HG02973 (cell line): Measurements from ENCODE around the gene RYR1.
"Not testable (repeated sequence)": the region's sequence is repeated elsewhere in the genome, so short reads cannot be mapped to it uniquely, and the experiment has no call there.

Source experiments
- ATAC-seq: cut with Tn5 transposase; IDR thresholded peaks from one replicate; pipeline ENCODE4 v1.9.1; 2021; ENCODE audit warnings: moderate library complexity; ENCODE audit not compliant: unreplicated experiment

The RYR1 gene

DNA sequence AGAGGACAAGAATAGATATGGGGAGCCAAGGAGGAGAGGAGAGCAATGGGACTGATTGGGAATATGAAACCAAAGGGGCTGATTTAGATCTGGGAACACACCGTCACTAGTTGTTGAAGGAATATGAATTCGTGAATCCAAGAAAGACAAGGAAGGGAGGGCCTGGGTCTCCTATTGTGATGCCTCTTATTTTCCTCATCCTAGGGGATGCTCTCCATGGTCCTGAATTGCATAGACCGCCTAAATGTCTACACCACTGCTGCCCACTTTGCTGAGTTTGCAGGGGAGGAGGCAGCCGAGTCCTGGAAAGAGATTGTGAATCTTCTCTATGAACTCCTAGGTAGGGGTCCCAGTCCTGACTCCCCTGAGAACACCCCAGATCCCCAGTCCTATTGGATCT lies 21.5 kb downstream of the RYR1 start:
- no peak for ATAC-seq

DNA sequence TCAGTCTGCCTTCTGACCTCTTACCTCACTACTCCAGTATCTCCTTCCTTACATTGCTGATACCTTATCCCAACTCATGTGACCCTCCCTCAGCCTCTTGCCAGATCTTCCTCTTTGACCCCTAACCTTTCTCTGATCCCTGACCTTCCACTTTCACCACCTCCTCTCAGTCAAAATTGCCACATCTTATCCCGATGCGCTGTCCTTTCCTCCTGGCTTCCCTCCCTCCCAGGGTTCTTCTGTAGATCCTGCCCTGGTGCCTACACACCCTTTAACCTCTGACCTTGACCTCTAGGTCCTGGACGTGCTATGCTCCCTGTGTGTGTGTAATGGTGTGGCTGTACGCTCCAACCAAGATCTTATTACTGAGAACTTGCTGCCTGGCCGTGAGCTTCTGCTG lies 23.7 kb downstream of the RYR1 start:
- no peak for ATAC-seq

DNA sequence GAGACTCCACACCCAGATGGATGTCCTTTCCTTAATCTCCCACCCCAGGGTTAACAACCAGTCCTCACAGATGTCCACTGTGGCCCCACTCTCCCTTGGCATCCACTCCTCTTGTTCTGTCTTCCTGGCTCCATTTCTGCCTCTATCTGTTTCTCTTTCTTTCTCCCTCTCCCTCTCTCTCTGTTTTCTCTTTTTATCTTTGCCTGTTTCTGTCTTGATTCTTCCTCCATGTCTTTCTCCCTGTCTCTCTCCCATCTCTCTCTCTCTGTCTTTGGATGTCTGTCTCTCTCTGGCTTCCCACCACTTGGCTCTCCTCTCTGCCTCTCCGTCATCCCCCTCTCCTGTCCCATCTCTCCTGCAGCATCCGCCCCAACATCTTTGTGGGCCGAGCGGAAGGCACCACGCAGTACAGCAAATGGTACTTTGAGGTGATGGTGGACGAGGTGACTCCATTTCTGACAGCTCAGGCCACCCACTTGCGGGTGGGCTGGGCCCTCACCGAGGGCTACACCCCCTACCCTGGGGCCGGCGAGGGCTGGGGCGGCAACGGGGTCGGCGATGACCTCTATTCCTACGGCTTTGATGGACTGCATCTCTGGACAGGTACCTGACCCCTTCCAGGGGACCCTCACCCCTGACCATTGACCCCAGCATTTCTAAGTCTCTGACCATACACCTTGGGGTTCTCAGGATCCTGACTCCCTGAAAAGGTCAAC lies 24.4 kb downstream of the RYR1 start:
- no peak for ATAC-seq

DNA sequence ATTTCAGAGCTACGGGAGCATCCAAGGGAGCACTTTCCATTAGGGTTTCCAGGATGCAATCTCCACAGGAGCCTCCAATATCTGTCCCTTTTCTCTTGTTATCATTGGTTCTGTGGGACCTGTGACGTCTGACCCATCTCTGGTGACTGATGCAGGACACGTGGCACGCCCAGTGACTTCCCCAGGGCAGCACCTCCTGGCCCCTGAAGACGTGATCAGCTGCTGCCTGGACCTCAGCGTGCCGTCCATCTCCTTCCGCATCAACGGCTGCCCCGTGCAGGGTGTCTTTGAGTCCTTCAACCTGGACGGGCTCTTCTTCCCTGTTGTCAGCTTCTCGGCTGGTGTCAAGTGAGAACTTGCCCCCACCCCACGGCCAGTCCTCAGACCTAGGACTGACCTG lies 25.5 kb downstream of the RYR1 start:
- no peak for ATAC-seq

DNA sequence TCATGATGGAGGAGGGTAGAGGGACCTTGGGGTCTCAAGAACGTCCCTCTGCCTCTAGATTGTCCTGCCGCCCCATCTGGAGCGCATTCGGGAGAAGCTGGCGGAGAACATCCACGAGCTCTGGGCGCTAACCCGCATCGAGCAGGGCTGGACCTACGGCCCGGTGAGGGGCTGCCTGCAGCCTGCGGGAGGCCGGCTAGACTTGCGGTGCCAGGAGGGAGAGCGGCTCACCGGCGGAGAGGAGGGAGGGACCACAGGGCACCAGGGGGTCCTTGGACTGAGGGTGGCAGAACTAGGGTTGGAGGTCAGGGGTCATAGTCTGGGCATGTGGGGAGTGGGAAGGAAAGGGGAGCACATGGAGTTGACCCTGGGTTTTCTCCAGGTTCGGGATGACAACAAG lies 29.9 kb downstream of the RYR1 start:
- ATAC-seq: no peak

DNA sequence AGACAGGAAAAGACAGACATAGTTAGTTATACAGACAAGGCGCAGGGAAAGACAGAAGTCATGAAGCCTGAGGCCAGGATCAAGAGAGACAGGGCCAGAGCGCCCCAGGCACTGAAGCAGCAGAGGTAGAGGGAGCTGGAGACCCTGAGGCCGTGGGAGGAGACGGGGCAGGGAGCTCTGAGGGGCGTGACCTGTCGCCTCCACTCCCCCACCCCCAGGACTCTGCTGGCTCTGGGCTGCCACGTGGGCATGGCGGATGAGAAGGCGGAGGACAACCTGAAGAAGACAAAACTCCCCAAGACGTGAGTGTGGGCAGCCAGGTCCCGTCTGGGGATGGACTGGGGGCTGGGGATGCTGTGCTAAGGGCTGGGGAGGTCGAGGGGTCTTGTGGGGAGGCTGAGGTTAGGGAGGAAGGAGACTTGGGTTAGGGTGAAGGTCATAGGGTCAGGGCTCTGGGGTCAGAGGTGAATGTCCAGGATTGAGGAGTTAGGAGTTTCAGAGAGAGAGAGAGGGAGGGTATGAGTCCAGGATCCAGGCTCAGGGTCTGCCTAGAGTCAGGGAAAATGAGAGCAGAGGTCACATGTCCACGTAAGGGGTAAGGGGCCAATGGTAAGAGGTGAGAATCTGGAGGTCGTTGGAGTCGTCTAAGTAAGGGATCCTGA lies 31.1 kb downstream of the RYR1 start:
- no peak for ATAC-seq

DNA sequence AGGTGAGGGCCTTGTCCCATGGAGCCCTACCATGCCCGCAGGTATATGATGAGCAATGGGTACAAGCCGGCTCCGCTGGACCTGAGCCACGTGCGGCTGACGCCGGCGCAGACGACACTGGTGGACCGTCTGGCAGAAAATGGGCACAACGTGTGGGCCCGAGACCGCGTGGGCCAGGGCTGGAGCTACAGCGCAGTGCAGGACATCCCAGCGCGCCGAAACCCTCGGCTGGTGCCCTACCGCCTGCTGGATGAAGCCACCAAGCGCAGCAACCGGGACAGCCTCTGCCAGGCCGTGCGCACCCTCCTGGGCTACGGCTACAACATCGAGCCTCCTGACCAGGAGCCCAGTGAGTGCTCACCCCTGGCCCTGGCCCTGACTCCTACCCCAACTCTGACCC lies 32.6 kb downstream of the RYR1 start:
- ATAC-seq: no peak

DNA sequence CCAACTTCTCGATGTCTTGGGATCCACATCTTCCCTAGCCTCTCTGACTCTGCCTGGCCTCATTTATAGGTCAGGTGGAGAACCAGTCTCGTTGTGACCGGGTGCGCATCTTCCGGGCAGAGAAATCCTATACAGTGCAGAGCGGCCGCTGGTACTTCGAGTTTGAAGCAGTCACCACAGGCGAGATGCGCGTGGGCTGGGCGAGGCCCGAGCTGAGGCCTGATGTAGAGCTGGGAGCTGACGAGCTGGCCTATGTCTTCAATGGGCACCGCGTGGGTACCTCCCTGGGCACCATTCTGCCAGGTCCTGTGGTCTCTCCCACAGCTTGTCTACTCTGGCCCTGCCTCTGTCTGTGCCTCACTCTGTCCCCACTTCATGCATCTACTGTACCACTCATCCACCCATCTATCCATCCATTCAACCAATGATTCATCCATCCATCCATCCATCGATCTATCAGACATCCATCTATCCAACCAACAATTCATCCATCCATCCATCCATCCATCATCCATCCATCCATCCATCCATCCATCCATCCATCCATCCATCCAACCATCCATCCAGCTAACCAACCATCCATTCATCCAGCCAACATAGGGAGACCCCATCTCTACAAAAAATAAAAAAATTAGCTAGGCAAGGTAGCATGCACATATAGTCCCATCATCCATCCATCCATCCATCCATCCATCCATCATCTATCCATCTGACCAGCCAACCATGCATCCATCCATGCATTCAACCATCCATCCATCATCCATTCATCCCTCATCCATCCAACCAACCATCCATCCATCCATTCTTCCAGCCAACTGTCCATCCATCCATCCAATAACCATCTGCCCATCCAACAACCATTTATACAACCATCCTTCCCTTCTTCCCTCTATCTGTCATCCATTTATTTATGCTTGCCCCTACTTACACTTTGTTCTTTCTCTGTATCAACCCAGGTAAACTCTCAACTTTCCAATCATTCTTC lies 34.3 kb downstream of the RYR1 start:
- ATAC-seq: no peak

DNA sequence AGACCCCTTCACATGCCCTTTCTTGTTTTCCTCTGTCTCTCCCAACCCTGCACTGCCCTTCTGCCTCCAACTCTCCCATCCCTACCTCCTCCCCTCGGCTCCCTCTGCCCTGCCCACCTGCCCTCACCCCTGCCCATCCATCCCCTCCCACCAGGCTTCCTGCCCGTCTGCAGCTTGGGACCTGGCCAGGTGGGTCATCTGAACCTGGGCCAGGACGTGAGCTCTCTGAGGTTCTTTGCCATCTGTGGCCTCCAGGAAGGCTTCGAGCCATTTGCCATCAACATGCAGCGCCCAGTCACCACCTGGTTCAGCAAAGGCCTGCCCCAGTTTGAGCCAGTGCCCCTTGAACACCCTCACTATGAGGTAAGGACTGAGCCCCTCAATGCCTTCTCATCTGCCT lies 35.7 kb downstream of the RYR1 start:
- ATAC-seq: no peak

DNA sequence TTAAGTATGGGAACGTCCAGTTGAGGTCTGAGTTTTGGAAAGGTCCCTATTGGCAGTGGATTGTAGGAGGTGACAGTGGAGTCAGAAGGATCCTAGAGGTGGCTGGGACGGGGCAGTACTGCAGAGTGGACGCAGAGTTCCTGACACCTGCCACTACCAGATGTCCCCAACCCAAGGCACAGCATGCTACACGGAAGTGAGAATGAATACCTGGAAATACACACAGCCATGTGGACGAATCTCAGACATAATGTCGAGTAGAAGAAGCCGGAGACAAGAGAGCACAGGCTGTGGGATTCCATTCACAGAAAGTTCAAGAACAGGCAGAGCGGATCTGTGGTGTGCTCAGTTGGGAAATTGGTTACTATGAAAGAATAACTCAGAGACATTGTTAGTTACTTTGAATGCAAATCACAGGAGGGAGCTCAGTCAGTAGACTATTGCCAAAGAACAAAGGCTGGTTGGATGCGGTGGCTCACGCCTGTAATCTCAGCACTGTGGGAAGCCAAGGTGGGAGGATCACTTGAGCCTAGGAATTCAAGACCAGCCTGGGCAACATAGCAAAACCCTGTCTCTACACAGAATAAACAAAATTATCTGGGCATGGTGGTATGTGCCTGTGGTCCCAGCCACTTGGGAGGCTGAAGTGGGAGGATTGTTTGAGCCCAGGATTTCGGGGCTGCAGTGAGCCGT lies 37.4 kb downstream of the RYR1 start:
- no peak for ATAC-seq

DNA sequence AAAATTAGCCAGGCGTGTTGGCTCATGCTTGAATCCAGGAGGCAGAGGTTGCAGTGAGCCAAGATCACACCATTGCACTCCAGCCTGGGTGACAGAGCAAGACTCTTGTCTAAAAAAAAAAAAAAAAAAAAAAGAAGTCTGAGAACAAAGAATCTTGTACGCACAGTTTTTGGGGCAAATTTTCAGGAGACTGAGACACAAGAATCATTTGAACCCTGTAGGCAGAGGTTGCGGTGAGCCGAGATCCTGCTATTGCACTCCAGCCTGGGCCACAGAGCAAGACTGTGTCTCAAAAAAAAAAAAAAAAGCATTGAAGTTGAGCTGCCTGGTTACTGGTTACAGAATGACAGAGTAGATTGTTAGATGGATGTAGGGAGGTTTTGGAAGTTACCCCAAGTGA lies 39.2 kb downstream of the RYR1 start:
- not testable (repeated sequence) for ATAC-seq

DNA sequence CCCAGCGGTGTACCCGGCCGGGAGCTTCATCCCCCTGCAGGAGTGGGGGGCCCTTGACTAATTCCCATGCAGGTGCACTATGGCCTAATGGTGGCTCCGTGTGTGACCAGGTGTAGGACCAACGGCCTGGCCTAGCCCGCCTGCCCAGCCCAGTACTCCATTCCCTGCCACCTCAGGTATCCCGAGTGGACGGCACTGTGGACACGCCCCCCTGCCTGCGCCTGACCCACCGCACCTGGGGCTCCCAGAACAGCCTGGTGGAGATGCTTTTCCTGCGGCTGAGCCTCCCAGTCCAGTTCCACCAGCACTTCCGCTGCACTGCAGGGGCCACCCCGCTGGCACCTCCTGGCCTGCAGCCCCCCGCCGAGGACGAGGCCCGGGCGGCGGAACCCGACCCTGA lies 39.7 kb downstream of the RYR1 start:
- no peak for ATAC-seq

DNA sequence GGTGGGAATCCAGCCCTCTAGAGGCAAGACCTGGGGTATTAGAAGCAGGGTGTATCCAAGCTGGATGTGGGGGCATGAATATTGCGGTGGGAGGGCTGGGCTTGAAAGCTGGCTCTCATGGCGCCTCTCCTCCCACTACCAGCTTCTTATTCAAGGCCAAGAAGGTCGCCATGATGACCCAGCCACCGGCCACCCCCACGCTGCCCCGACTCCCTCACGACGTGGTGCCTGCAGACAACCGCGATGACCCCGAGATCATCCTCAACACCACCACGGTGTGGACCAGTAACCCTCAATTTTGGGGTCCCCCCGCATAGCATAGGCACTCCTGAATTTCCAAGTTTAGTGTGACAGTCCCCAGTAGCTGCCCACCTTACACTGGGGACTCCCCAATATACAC lies 41.7 kb downstream of the RYR1 start:
- ATAC-seq: no peak

DNA sequence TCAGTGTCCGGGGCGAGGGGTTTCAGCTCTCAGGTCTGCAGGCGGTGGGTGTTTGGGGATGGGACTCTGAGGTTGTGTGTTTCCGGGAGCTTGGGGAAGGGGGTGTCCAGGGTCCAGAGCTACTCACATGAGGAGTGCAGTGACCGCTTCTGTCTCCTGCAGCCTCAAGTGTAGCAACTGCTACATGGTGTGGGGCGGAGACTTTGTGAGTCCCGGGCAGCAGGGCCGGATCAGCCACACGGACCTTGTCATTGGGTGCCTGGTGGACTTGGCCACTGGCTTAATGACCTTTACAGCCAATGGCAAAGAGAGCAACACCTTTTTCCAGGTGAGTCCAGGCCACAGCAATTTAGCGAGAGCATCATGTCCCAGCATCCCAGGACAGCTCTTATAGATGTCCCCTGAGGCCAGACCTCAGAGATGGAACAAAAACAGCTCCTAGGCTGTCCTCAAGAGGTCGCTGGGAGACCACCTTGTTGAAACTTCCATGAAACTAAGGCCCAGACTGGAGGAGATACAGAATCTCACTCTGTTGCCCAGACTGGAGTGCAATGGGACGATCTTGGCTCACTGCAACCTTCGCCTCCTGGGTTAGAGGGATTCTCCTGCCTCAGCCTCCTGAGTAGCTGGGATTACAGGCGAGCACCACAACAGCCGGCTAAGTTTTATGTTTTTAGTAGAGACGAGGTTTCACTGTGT lies 44.9 kb downstream of the RYR1 start:
- ATAC-seq: no peak

DNA sequence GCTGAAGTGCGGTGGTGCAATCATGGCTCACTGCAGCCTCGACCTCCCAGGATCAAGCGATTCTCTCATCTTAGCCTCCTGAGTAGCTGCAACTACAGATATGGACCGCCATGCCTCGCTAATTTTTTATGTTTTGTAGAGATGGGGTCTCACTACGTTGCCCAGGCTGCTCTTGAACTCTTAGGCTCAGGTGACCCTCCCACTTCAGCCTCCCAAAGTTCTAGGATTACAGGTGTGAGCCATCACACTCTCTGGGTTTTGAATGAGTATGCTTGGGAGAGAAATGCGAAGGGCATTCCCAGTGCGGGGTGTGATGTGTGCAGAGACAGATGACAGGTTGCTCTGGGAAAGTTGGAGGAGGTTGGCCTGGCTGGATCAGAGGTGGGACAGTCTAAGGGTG lies 49.0 kb downstream of the RYR1 start:
- no peak for ATAC-seq

DNA sequence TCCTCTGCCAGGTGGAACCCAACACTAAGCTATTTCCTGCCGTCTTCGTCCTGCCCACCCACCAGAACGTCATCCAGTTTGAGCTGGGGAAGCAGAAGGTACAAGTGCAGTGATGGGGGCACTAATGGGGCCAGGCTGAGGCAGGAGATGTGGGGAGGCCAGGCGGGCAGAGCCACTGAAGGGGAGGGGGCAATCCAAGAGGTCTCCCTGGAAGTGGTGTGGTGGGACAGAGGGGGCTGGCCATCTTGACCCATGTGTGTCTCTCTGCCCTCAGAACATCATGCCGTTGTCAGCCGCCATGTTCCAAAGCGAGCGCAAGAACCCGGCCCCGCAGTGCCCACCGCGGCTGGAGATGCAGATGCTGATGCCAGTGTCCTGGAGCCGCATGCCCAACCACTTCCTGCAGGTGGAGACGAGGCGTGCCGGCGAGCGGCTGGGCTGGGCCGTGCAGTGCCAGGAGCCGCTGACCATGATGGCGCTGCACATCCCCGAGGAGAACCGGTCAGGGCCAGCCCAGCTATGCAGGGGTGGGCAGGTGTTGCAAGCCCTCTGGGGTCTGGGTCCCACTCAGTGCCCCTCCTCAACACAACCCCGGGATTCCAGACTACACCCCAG lies 49.6 kb downstream of the RYR1 start:
- ATAC-seq: no peak

DNA sequence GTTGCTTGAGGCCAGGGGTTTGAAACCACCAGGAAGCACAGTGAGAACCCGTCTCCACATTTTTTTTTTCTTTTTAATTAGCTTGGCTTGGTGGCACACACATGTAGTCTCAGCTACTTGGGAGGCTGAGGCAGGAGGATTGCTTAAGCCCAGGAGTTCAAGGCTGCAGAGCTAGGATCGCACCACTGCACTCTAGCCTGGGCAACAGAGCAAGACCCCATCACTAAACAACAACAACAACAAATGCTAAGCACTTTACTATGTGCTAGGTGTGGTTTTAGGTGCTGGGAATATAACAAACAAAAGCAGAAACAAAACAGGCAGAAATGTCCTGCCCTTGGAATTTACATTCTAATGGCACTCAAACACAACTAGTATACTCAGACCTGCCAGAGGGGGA lies 51.3 kb downstream of the RYR1 start:
- ATAC-seq: no peak

DNA sequence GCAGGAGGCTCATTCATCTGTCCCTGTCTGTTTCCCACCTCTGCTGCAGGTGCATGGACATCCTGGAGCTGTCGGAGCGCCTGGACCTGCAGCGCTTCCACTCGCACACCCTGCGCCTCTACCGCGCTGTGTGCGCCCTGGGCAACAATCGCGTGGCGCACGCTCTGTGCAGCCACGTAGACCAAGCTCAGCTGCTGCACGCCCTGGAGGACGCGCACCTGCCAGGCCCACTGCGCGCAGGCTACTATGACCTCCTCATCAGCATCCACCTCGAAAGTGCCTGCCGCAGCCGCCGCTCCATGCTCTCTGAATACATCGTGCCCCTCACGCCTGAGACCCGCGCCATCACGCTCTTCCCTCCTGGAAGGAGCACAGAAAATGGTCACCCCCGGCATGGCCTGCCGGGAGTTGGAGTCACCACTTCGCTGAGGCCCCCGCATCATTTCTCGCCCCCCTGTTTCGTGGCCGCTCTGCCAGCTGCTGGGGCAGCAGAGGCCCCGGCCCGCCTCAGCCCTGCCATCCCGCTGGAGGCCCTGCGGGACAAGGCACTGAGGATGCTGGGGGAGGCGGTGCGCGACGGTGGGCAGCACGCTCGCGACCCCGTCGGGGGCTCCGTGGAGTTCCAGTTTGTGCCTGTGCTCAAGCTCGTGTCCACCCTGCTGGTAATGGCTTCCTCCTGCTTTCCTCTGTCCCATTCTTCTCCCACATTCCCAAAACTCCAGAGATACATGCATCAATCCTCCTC lies 52.2 kb downstream of the RYR1 start:
- ATAC-seq: no peak

DNA sequence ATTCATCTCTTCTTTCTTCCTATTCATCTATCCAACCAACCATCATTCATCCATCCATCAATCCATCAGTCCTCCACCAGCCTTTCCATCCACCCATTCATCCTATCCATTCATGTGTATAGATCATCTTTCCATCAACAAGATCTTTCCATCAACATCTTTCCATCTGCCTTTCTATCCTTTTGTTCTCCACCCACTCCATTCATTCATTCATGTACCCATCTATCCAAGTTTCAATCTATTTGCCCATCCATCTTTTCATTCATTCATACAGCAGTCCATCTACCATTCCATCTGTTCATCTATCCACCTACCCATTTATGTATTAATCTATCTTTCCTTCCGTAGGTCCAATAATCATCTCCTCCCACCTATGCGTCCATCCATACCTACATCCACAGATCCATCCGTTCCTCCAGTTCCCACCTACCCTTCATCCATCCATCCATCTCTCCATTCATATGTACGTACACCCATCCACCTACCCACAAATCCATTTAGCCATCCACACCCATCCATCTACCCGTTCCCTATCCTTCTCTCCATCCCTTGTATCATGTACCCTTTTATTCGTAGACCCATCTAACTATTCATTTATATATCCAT lies 53.3 kb downstream of the RYR1 start:
- no peak for ATAC-seq
